ENCODE measurements around the gene HHLA2.

The HHLA2 gene

GRCh38 chr3:108298056-108298455, 1.7 kb downstream of the HHLA2 start:
- no peak for DNase-seq (ENCODE audit: low read depth in 1 of 2, low spot score in 1 of 2)

GRCh38 chr3:108300103-108300849, 3.9 kb downstream of the HHLA2 start:
- DNase-seq (ENCODE audit: low read depth in 1 of 2, low spot score in 1 of 2): no peak

GRCh38 chr3:108301695-108302404, 5.5 kb downstream of the HHLA2 start:
- no peak for DNase-seq (ENCODE audit: low read depth in 1 of 2, low spot score in 1 of 2)

GRCh38 chr3:108302570-108302969, 6.2 kb downstream of the HHLA2 start:
- DNase-seq (ENCODE audit: low read depth in 1 of 2, low spot score in 1 of 2): no peak

- no peak for DNase-seq (ENCODE audit: low read depth in 1 of 2, low spot score in 1 of 2)
Measured at GRCh38 chr3:108305484-108306172, 9.3 kb downstream of the HHLA2 start.

DNA sequence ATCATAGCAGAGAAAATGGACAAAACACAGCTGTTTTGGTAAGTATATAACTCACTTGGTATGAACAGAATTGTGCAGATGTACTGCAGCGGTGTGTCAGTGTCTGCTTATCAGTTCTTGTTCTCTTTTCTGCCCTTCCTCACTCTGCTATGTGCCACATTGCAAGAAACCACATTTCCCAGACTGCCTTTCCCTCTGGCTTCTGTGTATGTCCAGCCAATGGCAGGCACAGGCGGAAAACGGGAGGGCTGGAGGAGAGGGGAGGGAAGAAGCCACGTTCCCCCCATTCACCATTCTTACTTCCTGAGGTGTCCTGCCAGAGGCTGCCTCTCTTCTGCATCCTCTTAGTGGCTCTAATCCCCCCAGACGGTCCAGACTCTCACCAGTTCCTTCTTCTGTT, 15.4 kb downstream of the HHLA2 start:
- DNase-seq (ENCODE audit: low read depth in 1 of 2, low spot score in 1 of 2): no peak

DNA sequence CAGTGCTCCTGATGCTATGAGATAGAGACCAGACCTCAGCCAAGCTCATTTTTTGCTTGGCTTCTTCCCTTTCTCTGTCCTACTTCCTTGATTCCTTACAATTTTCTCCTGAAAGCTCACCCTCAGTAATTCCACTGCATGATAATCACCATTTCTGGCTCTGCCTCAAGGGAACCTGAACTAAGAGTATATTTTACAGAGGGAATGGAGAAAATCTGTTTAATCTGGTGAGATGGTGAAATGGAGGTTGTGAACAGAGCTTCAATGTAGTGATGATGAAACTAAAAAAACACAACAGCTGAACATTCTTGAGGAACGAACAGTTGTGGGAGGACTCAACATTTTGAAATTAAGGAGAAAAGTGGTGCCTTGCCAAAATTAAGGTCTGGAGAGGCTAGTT, 16.3 kb downstream of the HHLA2 start:
- DNase-seq (ENCODE audit: low read depth in 1 of 2, low spot score in 1 of 2): no peak

GRCh38 chr3:108315767-108316301, 19.5 kb downstream of the HHLA2 start:
- no peak for DNase-seq (ENCODE audit: low read depth in 1 of 2, low spot score in 1 of 2)

DNA sequence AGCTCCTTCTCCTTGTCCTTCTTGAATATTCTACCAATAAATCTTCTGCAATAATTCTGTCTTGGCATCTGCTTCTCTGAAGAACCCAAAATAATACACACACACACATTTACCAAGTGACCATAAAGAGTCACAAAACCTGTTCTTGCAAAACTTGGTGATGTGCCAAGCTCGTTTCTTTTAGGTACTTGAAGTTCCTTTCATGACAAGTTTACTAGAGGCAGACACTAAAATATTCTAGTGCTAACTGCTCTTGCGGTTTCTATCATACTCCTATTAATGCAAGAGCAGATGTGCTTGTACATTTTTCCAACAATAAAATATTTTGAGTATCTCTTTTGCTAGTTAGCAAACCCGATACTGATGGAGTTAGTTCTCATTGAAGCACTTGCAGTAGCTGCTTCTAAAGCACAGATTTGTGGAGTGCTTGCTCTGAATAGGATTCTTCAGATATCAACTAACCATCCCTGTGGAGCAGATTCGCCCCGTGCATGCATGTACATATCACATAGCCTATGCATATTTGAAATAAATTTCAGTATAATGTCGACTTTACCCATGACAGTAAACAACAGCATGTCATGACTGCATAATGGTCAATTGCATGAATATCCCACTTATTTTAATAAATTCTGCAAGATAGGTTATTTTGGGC, 23.2 kb downstream of the HHLA2 start:
- no peak for DNase-seq (ENCODE audit: low read depth in 1 of 2, low spot score in 1 of 2)

DNA sequence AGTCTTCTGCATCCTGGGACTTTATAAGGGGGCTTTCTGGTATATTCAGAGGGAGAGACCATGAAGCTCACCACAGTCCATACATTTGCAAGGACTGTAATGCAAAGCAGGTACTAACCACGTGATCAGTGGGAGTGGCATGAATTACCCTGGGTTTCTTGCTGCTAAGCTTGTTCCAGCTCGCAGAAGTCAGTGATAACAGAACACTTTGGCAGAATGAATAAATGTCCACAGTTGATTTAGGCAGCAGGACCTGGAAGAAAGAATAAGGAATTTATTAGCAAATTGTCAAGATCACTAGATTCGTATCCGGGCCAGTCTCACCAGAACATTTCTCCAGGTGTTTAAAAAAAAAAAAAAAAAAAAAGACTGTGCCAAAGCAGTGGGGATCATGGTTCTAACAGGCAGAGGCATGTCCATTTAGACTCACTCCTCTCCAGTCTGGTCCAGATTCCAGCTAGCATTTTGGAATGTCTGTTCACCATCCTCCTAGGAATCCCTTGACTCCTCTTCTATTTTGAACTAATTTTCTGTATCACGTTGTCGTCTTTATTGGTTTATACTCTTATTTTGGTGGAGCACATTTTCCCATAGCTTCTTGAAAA, 24.5 kb downstream of the HHLA2 start:
- DNase-seq (ENCODE audit: low read depth in 1 of 2, low spot score in 1 of 2): no peak

- no peak for DNase-seq (ENCODE audit: low read depth in 1 of 2, low spot score in 1 of 2)
Measured at GRCh38 chr3:108322352-108322751, 26.0 kb downstream of the HHLA2 start.

DNA sequence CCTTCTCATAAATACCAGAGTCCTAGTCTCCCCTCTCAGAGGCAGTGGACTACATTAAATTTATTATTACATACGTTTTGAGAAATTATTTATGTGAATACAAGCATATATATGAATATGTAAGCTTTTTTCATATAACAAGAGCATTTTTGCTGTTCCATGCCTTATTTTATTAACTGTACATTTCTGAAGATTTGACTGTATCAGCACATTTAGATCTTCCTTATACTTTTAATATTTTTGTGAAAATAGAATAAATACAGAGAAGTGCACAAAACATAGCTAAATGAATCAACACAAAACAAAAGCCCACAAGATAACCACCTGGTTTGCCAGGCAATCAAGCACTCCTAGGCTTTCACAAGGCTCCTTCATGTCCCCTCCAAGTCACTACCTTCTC, 27.8 kb downstream of the HHLA2 start:
- DNase-seq (ENCODE audit: low read depth in 1 of 2, low spot score in 1 of 2): no peak

DNA sequence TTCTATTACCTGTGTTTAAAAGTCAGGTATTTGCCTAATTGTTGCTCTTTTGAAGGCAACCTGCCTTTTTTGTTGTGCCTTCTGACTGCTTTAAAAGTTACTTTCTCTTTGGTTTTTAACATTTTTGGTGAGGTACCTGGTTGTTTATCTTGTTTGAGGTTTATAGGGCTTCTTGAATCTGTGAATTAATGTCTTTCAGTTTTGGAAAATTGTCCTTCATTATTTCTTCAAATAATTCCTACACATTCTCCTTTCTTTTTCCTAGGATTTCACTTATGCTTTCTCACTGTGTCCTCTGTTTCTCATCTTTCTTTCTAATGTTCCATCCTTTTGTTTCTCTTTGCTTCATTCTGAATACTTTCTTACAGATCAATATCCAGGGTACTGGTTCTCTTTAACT, 30.8 kb downstream of the HHLA2 start:
- no peak for DNase-seq (ENCODE audit: low read depth in 1 of 2, low spot score in 1 of 2)

GRCh38 chr3:108328821-108329486, 32.6 kb downstream of the HHLA2 start:
- no peak for DNase-seq (ENCODE audit: low read depth in 1 of 2, low spot score in 1 of 2)

GRCh38 chr3:108329508-108329907, 33.2 kb downstream of the HHLA2 start:
- DNase-seq (ENCODE audit: low read depth in 1 of 2, low spot score in 1 of 2): no peak

DNA sequence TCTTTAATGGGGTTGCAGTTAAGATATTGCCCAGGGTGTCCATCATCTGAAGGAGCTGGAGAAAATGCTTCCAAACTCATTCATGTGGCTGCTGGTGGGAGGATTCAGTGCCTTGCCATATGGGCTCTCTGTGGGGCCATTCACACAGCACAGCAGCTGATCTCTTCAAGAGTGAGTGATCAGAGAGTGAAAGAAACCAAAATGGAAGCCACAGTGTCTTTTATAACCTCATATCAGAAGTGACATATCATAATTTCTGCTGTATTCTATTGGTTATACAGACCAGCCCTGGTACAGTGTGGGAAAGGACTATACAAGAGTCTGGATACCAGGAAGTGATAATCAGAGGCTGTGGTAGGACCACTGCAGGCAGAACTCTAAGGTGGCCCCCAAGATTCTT, 33.6 kb downstream of the HHLA2 start:
- DNase-seq (ENCODE audit: low read depth in 1 of 2, low spot score in 1 of 2): no peak

- no peak for DNase-seq (ENCODE audit: low read depth in 1 of 2, low spot score in 1 of 2)
Measured at GRCh38 chr3:108331792-108332191, 35.4 kb downstream of the HHLA2 start.

- DNase-seq (ENCODE audit: low read depth in 1 of 2, low spot score in 1 of 2): no peak
Measured at GRCh38 chr3:108333961-108334360, 37.6 kb downstream of the HHLA2 start.

DNA sequence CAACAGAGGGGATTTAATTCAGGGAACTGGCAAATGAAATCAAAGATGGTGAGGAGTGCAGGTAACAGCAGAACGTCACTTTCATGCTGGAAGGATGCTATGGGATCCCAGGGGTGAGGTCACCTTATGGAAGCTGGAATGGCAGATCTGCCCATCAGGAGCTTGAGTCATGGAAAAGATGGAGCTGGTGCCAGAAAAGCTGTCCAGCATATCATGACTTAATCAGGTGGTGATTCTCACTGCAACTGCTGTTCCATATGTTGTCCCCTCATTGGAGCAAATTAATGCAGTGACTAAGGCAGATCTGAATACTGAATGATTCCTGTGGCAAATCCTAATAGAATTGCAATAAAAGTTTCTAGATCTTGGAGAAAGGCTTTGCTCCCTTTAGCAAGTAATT, 38.4 kb downstream of the HHLA2 start:
- DNase-seq (ENCODE audit: low read depth in 1 of 2, low spot score in 1 of 2): no peak

GRCh38 chr3:108338901-108339545, 42.7 kb downstream of the HHLA2 start:
- DNase-seq (ENCODE audit: low read depth in 1 of 2, low spot score in 1 of 2): no peak

Data from activated T-helper 1 cell treated with anti-CD3 and anti-CD28 coated beads, Interleukin-2, amount 50 U/mL, for 16 hours (primary cell).